ENCODE data around the gene LSG1. TPM values are rescaled to one million over a fixed set of nuclear protein-coding genes. Genes with fewer than 3 reads are reported as not detected.

Gene LSG1
- total and polyA plus RNA-seq, 2 experiments from 2014 or later, result 26.9 to 36.5 TPM

DNA sequence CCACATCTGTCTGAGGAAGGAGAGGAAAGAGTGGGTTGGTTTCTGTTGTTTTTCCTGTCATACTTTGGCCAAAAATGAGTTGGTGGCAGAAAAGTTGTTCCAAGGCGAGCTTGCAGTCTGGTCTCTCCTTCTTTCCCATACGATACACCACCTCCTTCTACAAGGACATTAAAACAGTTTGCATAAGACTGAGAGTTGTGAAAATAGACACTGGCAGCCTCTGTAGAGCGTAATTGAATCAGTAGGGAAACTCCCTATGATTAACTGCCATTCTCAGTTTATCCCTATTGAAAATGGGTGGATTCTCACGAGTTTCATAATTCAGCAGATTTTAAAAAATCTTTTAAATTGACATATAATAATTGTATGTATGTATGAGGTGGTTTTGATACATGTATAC lies 3.7 kb upstream of the LSG1 start:
- H3K9ac ChIP-seq, result peak overlapping the region; percentile 58
- peaks cover 20% of the 10 kb centered on the region for H3K4me1 ChIP-seq (ENCODE audit: insufficient read depth)
- H3K36me3 ChIP-seq (ENCODE audit: low read depth), result no peaks in the 10 kb centered on the region
- peak; percentile 38 for DNase-seq
- peak overlapping the region; percentile 88 for H2AFZ ChIP-seq
- TF ChIP-seq EZH2phosphoT487 (IDR thresholded peaks at IDR 0.05; ENCODE audit: insufficient read depth, low read depth), result no peak
- TF ChIP-seq EZH2 (IDR thresholded peaks at IDR 0.05; ENCODE audit: insufficient read depth, poor library complexity, severe bottlenecking), result no peak
- no peaks in the 10 kb centered on the region for H4K20me1 ChIP-seq (ENCODE audit: insufficient read depth)
- no peaks in the 10 kb centered on the region for H3K9me3 ChIP-seq (ENCODE audit: low read depth)
- H3K79me2 ChIP-seq (ENCODE audit: insufficient read depth), result peaks cover 14% of the 10 kb centered on the region
- whole genome bisulfite sequencing, 2 experiments (ENCODE audit: low coverage in 1 of 2, low lambda C conversion rate in 2 of 2, missing lambda C conversion rate in 2 of 2), result 34% methylated on average over 4 of the region's 4 CpGs
- H3F3A ChIP-seq (ENCODE audit: insufficient read depth), result peaks cover 25% of the 10 kb centered on the region
- peak overlapping the region; percentile 57 for H3K27ac ChIP-seq
- no peaks in the 10 kb centered on the region for H3K27me3 ChIP-seq (replicated peaks; ENCODE audit: insufficient read depth)
- peak overlapping the region; percentile 56 for H3K4me3 ChIP-seq
- H3K4me2 ChIP-seq (ENCODE audit: unreplicated experiment), result peak overlapping the region; percentile 53
- no peaks in the 10 kb centered on the region for H3K9me2 ChIP-seq (ENCODE audit: insufficient read depth)
- in situ Hi-C loops (cut with MboI), result no loop called here

DNA sequence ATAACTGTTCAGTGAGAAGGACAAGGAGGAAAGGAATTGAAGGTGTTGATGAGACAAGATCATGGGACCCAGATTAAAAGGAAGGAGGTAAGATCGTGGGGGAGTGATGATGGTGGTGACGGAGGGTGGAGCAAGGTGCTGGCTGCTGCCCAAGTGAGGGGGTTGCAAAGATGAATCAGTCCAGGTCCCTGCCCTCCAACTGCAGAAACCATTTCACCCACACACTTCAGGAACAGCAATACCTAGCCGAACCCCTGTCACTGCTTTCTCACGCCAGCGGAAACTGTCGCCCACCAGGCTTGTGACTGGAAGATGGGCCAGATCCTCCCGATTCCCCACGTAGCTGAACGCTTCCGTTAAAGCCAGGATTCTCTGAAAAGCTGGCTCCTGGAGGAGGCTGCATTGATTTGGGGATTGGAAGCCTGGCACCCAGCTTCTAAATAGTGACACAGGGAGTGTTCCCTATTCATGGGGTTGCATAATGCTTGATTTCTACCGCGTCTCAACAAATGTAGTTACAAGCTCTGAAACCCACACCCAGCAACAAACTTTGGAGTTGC lies 3.2 kb upstream of the LSG1 start:
- peaks cover 23% of the 10 kb centered on the region for H3K4me1 ChIP-seq (ENCODE audit: insufficient read depth)
- peak overlapping the region; percentile 56 for H3K4me3 ChIP-seq
- H3K79me2 ChIP-seq (ENCODE audit: insufficient read depth), result peaks cover 19% of the 10 kb centered on the region
- in situ Hi-C loops (cut with MboI), result no loop called here
- WGBS, 2 experiments (ENCODE audit: low coverage in 1 of 2, low lambda C conversion rate in 2 of 2, missing lambda C conversion rate in 2 of 2), result 14 to 16% methylated on average over 12 of the region's 12 CpGs
- TF ChIP-seq EZH2 (IDR thresholded peaks at IDR 0.05; ENCODE audit: insufficient read depth, poor library complexity, severe bottlenecking) (no peak), EZH2phosphoT487 (IDR thresholded peaks at IDR 0.05; ENCODE audit: insufficient read depth, low read depth) (no peak)
- H4K20me1 ChIP-seq (ENCODE audit: insufficient read depth), result no peaks in the 10 kb centered on the region
- no peaks in the 10 kb centered on the region for H3K36me3 ChIP-seq (ENCODE audit: low read depth)
- H3F3A ChIP-seq (ENCODE audit: insufficient read depth), result peaks cover 25% of the 10 kb centered on the region
- H3K9me2 ChIP-seq (ENCODE audit: insufficient read depth), result no peaks in the 10 kb centered on the region
- H3K27me3 ChIP-seq (replicated peaks; ENCODE audit: insufficient read depth), result no peaks in the 10 kb centered on the region
- H3K27ac ChIP-seq, result peak overlapping the region; percentile 57
- peak; percentile 61 for DNase-seq
- H2AFZ ChIP-seq, result peak overlapping the region; percentile 88
- H3K4me2 ChIP-seq (ENCODE audit: unreplicated experiment), result peak overlapping the region; percentile 53
- H3K9ac ChIP-seq, result peak overlapping the region; percentile 58
- no peaks in the 10 kb centered on the region for H3K9me3 ChIP-seq (ENCODE audit: low read depth)

DNA sequence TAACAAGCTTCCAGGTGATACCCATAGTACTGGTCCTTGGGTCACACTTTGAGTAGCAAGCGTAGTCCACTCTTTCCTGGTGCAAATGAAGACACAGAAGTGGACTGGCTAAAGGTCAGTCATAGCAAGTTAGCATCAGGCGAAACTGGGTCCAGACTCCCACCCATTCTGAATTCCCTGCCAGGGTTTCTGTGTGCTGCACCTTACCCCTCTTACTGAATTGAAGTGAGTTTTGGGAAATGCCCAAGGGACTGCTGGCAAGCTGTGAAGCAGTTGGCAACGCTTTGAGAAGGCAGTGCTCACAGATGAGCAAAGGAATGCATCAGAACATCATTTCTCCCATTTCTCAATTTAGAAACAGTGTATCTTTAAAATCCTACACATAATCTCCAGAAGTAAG lies 1.8 kb upstream of the LSG1 start:
- 0 out of 2 replicates have a peak overlapping the region, but pooled peaks have one; percentile 5 for H3K27ac ChIP-seq
- H2AFZ ChIP-seq, result peak overlapping the region; percentile 9; the same call in 1 of the 2 replicates
- no peaks in the 10 kb centered on the region for H3K27me3 ChIP-seq (replicated peaks; ENCODE audit: insufficient read depth)
- H3K9me2 ChIP-seq (ENCODE audit: insufficient read depth), result no peaks in the 10 kb centered on the region
- H3K79me2 ChIP-seq (ENCODE audit: insufficient read depth), result peaks cover 33% of the 10 kb centered on the region
- WGBS, 2 experiments (ENCODE audit: low coverage in 1 of 2, low lambda C conversion rate in 2 of 2, missing lambda C conversion rate in 2 of 2), result 66 to 67% methylated on average over 3 of the region's 3 CpGs
- H3F3A ChIP-seq (ENCODE audit: insufficient read depth), result peaks cover 25% of the 10 kb centered on the region
- no peaks in the 10 kb centered on the region for H3K9me3 ChIP-seq (ENCODE audit: low read depth)
- peak; percentile 60 for DNase-seq
- H3K9ac ChIP-seq, result no peak overlapping the region
- peak overlapping the region; percentile 8 for H3K4me2 ChIP-seq (ENCODE audit: unreplicated experiment)
- H3K4me3 ChIP-seq, result no peak overlapping the region
- in situ Hi-C loops (cut with MboI), result no loop called here
- H3K4me1 ChIP-seq (ENCODE audit: insufficient read depth), result peaks cover 23% of the 10 kb centered on the region
- no peak for TF ChIP-seq EZH2 (IDR thresholded peaks at IDR 0.05; ENCODE audit: insufficient read depth, poor library complexity, severe bottlenecking)
- no peak for TF ChIP-seq EZH2phosphoT487 (IDR thresholded peaks at IDR 0.05; ENCODE audit: insufficient read depth, low read depth)
- H4K20me1 ChIP-seq (ENCODE audit: insufficient read depth), result no peaks in the 10 kb centered on the region
- H3K36me3 ChIP-seq (ENCODE audit: low read depth), result peaks cover 2% of the 10 kb centered on the region; the same call in 1 of the 2 replicates

DNA sequence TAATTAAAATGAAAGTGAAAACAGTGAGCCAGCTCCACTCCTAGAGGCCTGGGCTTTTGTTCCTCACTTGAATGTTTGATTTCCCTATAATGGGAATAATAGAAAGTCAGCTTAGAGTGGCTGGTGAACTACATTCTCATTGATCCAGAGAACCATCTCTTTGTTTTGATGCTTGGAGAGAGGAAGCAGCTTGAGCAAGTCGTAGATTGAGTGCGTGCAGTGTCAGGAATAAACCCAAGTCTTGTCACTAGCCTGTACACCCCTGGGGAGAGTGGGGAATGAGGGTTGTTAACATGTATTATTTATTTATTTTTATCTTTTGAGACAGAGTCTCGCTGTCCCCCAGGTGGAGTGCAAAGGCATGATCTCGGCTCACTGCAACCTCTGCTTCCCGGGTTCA lies 885 bp upstream of the LSG1 start:
- peak overlapping the region; percentile 94 for H3K27ac ChIP-seq
- peak overlapping the region; percentile 98 for H3K4me3 ChIP-seq
- H3K36me3 ChIP-seq (ENCODE audit: low read depth), result peaks cover 5% of the 10 kb centered on the region
- in situ Hi-C loops (cut with MboI), result no loop called here
- no peak for TF ChIP-seq EZH2phosphoT487 (IDR thresholded peaks at IDR 0.05; ENCODE audit: insufficient read depth, low read depth)
- no peak for TF ChIP-seq EZH2 (IDR thresholded peaks at IDR 0.05; ENCODE audit: insufficient read depth, poor library complexity, severe bottlenecking)
- no peaks in the 10 kb centered on the region for H3K9me3 ChIP-seq (ENCODE audit: low read depth)
- 41 to 43% methylated on average over 5 of the region's 5 CpGs for WGBS, 2 experiments (ENCODE audit: low coverage in 1 of 2, low lambda C conversion rate in 2 of 2, missing lambda C conversion rate in 2 of 2)
- H3K4me2 ChIP-seq (ENCODE audit: unreplicated experiment), result peak overlapping the region; percentile 95
- H3K9ac ChIP-seq, result peak overlapping the region; percentile 95
- peaks cover 23% of the 10 kb centered on the region for H3K4me1 ChIP-seq (ENCODE audit: insufficient read depth)
- peak overlapping the region; percentile 90 for H2AFZ ChIP-seq
- DNase-seq, result peak; percentile 36
- no peaks in the 10 kb centered on the region for H3K27me3 ChIP-seq (replicated peaks; ENCODE audit: insufficient read depth)
- H3F3A ChIP-seq (ENCODE audit: insufficient read depth), result peaks cover 25% of the 10 kb centered on the region
- H3K79me2 ChIP-seq (ENCODE audit: insufficient read depth), result peaks cover 42% of the 10 kb centered on the region
- no peaks in the 10 kb centered on the region for H4K20me1 ChIP-seq (ENCODE audit: insufficient read depth)
- no peaks in the 10 kb centered on the region for H3K9me2 ChIP-seq (ENCODE audit: insufficient read depth)

All from GM23248 (cell line).